WTC11 (cell line): ENCODE measurements around the gene PUS7L.

Experiments
- CBFB ChIP-seq: sonication (generic); formaldehyde crosslinking; IDR thresholded peaks from 2 replicates; pipeline ENCODE4 v1.8.1; 2022; ENCODE audit warnings: mild to moderate bottlenecking, low read depth, missing genetic modification reagents
- IRF2 ChIP-seq: sonication (generic); formaldehyde crosslinking; IDR thresholded peaks from 2 replicates; pipeline ENCODE4 v1.8.0; 2022; ENCODE audit warnings: low read depth, missing genetic modification reagents, borderline replicate concordance
- SMAD3 ChIP-seq: sonication (generic); formaldehyde crosslinking; IDR thresholded peaks from 2 replicates; pipeline ENCODE4 v1.8.0; 2022; ENCODE audit warnings: missing genetic modification reagents, mild to moderate bottlenecking, borderline replicate concordance
- TF ChIP-seq, protein P1 (sequence below): fragments of 200-600 bp; IDR thresholded peaks from 2 replicates; pipeline ENCODE4 v1.8.0; 2022; ENCODE audit warnings: antibody characterized with exemption

DNA sequence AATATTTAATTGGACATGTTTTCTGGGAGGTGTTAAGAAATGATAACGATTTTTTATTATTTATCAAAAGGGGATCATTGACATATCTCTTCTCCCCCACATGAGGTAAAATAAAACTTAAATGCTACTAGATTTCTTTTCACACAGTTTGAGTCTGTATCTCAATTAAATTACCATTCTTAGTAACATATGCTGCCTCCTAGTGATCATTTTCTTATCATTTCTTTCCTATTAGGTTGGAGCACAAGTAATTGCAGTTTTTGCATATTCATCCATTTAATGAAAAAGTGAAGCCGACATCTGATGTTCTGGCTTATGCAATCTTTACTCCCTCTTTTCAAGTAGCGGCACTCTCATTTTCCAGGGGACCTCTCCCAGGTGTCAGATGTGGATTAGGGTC is 24.9 kb downstream of the PUS7L start:
- TF ChIP-seq, protein P1, sequence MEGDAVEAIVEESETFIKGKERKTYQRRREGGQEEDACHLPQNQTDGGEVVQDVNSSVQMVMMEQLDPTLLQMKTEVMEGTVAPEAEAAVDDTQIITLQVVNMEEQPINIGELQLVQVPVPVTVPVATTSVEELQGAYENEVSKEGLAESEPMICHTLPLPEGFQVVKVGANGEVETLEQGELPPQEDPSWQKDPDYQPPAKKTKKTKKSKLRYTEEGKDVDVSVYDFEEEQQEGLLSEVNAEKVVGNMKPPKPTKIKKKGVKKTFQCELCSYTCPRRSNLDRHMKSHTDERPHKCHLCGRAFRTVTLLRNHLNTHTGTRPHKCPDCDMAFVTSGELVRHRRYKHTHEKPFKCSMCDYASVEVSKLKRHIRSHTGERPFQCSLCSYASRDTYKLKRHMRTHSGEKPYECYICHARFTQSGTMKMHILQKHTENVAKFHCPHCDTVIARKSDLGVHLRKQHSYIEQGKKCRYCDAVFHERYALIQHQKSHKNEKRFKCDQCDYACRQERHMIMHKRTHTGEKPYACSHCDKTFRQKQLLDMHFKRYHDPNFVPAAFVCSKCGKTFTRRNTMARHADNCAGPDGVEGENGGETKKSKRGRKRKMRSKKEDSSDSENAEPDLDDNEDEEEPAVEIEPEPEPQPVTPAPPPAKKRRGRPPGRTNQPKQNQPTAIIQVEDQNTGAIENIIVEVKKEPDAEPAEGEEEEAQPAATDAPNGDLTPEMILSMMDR = no peak
- TF ChIP-seq SMAD3 (CRISPR knock-in tag) = no peak
- TF ChIP-seq IRF2 (CRISPR knock-in tag) = no peak
- TF ChIP-seq CBFB (CRISPR knock-in tag) = no peak
